A204.1 (cell line): ENCODE data around the gene LALBA.
"Not testable (repeated sequence)": the region's sequence is repeated elsewhere in the genome, so short reads cannot be mapped to it uniquely, and the experiment has no call there.

Experiments used
- FAIRE-seq: peaks from 2 replicates; lab custom pipeline; 2012; peaks lifted over from hg19 to GRCh38; lab: Jason Lieb, UNC

Gene LALBA

GRCh38 chr12:48527891-48528670 lies 41.8 kb downstream of the LALBA start:
- no peak for FAIRE-seq

DNA sequence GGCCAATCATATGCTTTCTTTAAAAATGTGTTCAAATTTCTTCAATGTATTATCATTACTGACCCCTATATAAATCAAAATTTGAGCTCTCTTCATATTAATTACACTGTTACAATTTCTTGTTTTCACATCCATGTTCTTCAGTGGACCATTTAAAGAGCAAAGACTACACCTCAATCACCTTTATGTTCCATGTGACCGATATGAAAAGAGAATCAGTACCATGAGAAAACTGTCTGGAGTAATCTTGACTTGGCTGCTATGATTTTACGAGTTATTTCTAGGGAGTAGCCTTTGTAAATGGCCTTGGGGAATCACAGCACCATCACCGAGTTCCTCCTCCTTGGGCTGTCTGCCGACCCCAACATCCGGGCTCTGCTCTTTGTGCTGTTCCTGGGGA lies 44.5 kb downstream of the LALBA start, which contains the start of gene OR8S1:
Gene OR8S1 (plus strand): TSS at position 301 of the 400 bp plus-strand sequence. CDS start 0 bp downstream, at position 301.
- no peak for FAIRE-seq

DNA sequence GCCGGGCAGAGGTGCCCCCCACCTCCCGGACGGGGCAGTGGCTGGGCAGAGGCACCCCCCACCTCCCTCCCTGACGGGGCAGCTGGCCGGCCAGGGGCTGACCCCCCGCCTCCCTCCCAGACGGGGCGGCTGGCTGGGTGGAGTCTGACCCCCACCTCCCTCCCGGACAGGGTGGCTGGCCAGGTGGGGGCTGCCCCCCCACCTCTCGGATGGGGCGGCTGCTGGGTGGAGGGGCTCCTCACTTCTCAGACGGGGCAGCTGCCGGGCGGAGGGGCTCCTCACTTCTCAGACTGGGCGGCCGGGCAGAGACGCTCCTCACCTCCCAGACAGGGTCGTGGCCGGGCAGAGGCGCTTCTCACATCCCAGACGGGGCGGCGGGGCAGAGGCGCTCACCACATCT lies 49.5 kb downstream of the LALBA start:
- FAIRE-seq: not testable (repeated sequence)
